CD14-positive monocyte (primary cell): ENCODE measurements around the gene HSD11B2. TPM values are rescaled to one million over a fixed set of nuclear protein-coding genes. Genes with fewer than 3 reads are reported as not detected.
A peak's percentile ranks its signal among the peaks of the same experiment; 100 is the strongest.

ENCODE experiments used
- DNase-seq, 3 donors: peaks; one replicate each; pipeline ENCODE4 v3.0.0-alpha.2; 2011 to 2022
- H2AFZ ChIP-seq: 2 replicates; pipeline ENCODE4 v1.6.0; 2012; ENCODE audit warnings: mild to moderate bottlenecking, low read depth, low read length, inconsistent platforms; ENCODE audit not compliant: insufficient read depth, poor library complexity, severe bottlenecking
- H3K27ac ChIP-seq, 2 donors: 1 replicate in 1 of 2; 2 replicates in 1 of 2; pipeline ENCODE4 v1.5.1; 2012 to 2013; ENCODE audit warnings: low read length in 2 of 2, control low read depth in 1 of 2, inconsistent platforms in 1 of 2, low read depth in 1 of 2, mild to moderate bottlenecking in 1 of 2
- H3K27me3 ChIP-seq, 2 donors: one replicate each; pipeline versions ENCODE4 v1.6.0 to v1.6.1; 2011 to 2013; ENCODE audit warnings: low read length in 2 of 2; ENCODE audit not compliant: control insufficient read depth in 2 of 2, insufficient read depth in 2 of 2
- H3K36me3 ChIP-seq, 2 donors: replicated peaks in 1 of 2; 1 replicate in 1 of 2; 2 replicates in 1 of 2; pipeline versions ENCODE4 v1.5.1 to v1.6.1; 2012 to 2013; ENCODE audit warnings: low read length in 2 of 2, control low read depth in 1 of 2, inconsistent platforms in 1 of 2, mild to moderate bottlenecking in 1 of 2; ENCODE audit not compliant: insufficient read depth in 2 of 2, control insufficient read depth in 1 of 2
- H3K4me1 ChIP-seq, 2 donors: 1 replicate in 1 of 2; 2 replicates in 1 of 2; pipeline versions ENCODE4 v1.5.1 to v1.6.1; 2012 to 2013; ENCODE audit warnings: low read length in 2 of 2, control low read depth in 1 of 2, inconsistent platforms in 1 of 2, mild to moderate bottlenecking in 1 of 2, moderate library complexity in 1 of 2; ENCODE audit not compliant: insufficient read depth in 2 of 2, control insufficient read depth in 1 of 2
- H3K4me2 ChIP-seq: replicated peaks from 2 replicates; pipeline ENCODE3; 2012; ENCODE audit warnings: low read length, moderate library complexity, mild to moderate bottlenecking; ENCODE audit not compliant: poor library complexity, severe bottlenecking; ENCODE audit errors: extremely low read depth
- H3K4me3 ChIP-seq, 3 experiments: fragments of 200-600 bp in 1 of 3; sonication (generic) in 1 of 3; replicated peaks in 1 of 3; 1 replicate in 2 of 3; 2 replicates in 1 of 3; pipeline ENCODE4 v1.5.1; 2011 to 2013; ENCODE audit warnings: low read length in 3 of 3, mild to moderate bottlenecking in 3 of 3, control low read depth in 2 of 3, low read depth in 2 of 3, inconsistent platforms in 1 of 3, moderate library complexity in 1 of 3
- H3K79me2 ChIP-seq: 2 replicates; pipeline ENCODE4 v1.6.0; 2012; ENCODE audit warnings: mild to moderate bottlenecking, control low read depth, inconsistent platforms, low read length, moderate library complexity; ENCODE audit not compliant: insufficient read depth
- H3K9ac ChIP-seq: 2 replicates; pipeline ENCODE4 v1.6.0; 2017; ENCODE audit warnings: low read length, mild to moderate bottlenecking; ENCODE audit not compliant: insufficient read depth, poor library complexity, severe bottlenecking
- H3K9me3 ChIP-seq, 2 donors: replicated peaks in 1 of 2; 1 replicate in 1 of 2; 2 replicates in 1 of 2; pipeline versions ENCODE4 v1.5.1 to v1.6.1; 2012 to 2013; ENCODE audit warnings: low read length in 2 of 2, control low read depth in 1 of 2; ENCODE audit not compliant: control insufficient read depth in 1 of 2, insufficient read depth in 1 of 2
- H4K20me1 ChIP-seq: 2 replicates; pipeline ENCODE4 v1.6.0; 2012; ENCODE audit warnings: mild to moderate bottlenecking, low read length, control low read depth, moderate library complexity; ENCODE audit not compliant: insufficient read depth
- H3K27ac Mint-ChIP-seq, 7 donors: one replicate each; pipeline ENCODE4 v1.8.0; 2020; ENCODE audit warnings: mild to moderate bottlenecking in 7 of 7, mixed read lengths in 7 of 7, moderate library complexity in 6 of 7, inconsistent platforms in 2 of 7
- H3K27me3 Mint-ChIP-seq, 3 donors: one replicate each; pipeline ENCODE4 v1.8.0; 2021 to 2022; ENCODE audit warnings: low read depth in 3 of 3, mild to moderate bottlenecking in 3 of 3, mixed read lengths in 3 of 3, moderate library complexity in 3 of 3, inconsistent platforms in 1 of 3
- H3K36me3 Mint-ChIP-seq, 2 donors: one replicate each; pipeline ENCODE4 v1.8.0; 2020; ENCODE audit warnings: mixed read lengths in 2 of 2, inconsistent platforms in 1 of 2, mild to moderate bottlenecking in 1 of 2
- H3K4me1 Mint-ChIP-seq: one replicate; pipeline ENCODE4 v1.8.0; 2020; ENCODE audit warnings: mild to moderate bottlenecking, mixed read lengths
- H3K4me3 Mint-ChIP-seq, 2 donors: one replicate each; pipeline ENCODE4 v1.8.0; 2020; ENCODE audit warnings: mild to moderate bottlenecking in 2 of 2, mixed read lengths in 2 of 2, moderate library complexity in 1 of 2
- H3K9me3 Mint-ChIP-seq, 7 donors: one replicate each; pipeline ENCODE4 v1.8.0; 2020 to 2022; ENCODE audit warnings: mixed read lengths in 7 of 7, mild to moderate bottlenecking in 6 of 7, moderate library complexity in 6 of 7, inconsistent platforms in 2 of 7
- CTCF ChIP-seq: fragments of 200-600 bp; IDR thresholded peaks from one replicate; pipeline ENCODE4 v1.8.0; 2022; ENCODE audit warnings: antibody characterized with exemption, mild to moderate bottlenecking
- WGBS: methylation state at CpG from one replicate; pipeline ENCODE4 v1.1.5; 2013; ENCODE audit warnings: missing lambda C conversion rate; ENCODE audit not compliant: insufficient coverage; 5-methylcytosine and 5-hydroxymethylcytosine counted together
- intact Hi-C, 2 donors: fragments of 100-400 bp; cut with micrococcal nuclease; formaldehyde crosslinking; loops; one replicate each; pipeline versions ENCODE4 v1.15.0 to v1.15.1; 2023
- polyA plus RNA-seq, 3 donors: library from polyadenylated mRNA; depleted of rRNA in 1 of 3; unstranded in 2 of 3; stranded (reverse) in 1 of 3; fragments of 300-500 nt in 2 of 3; fragments of >200 nt in 1 of 3; fragmentation: Illumina TruSeq in 2 of 3; gene quantifications; 1 replicate in 2 of 3; 2 replicates in 1 of 3; pipeline ENCODE4 v1.2.3, GENCODE V29; 2012 to 2021

Gene HSD11B2
- polyA plus RNA-seq, 3 donors = not detected

GRCh38 chr16:67459066-67459860, 28.3 kb downstream of the HSD11B2 start:
- Histone ChIP-seq H3K9me3 (no peaks in the 10 kb centered on the region), H2AFZ (no peak overlapping the region), H3K9ac (no peak overlapping the region), H3K36me3 (peaks cover 61 to 93% of the 10 kb centered on the region in 2 donors), H4K20me1 (peaks cover 100% of the 10 kb centered on the region), H3K27me3 (no peaks in the 10 kb centered on the region), H3K27ac (peak overlapping the region in 1 of 2 donors; percentile 61), H3K4me3 (no peak overlapping the region), H3K4me1 (peaks cover 10 to 22% of the 10 kb centered on the region in 2 donors), H3K4me2 (no peak overlapping the region), H3K79me2 (peaks cover 100% of the 10 kb centered on the region)
- no peak for DNase-seq
- Mint-ChIP-seq H3K4me1 (peaks cover 39% of the 10 kb centered on the region), H3K4me3 (no peak overlapping the region), H3K36me3 (peaks cover 40 to 84% of the 10 kb centered on the region in 2 donors), H3K9me3 (no peaks in the 10 kb centered on the region), H3K27me3 (no peaks in the 10 kb centered on the region), H3K27ac (peak overlapping the region in 1 of 7 donors; percentile 48)
- WGBS = 84% methylated on average over 5 of the region's 7 CpGs
- intact Hi-C loops = no loop called here
- no peak for TF ChIP-seq CTCF

- Histone ChIP-seq H3K9me3 (no peaks in the 10 kb centered on the region), H3K36me3 (peaks cover 64 to 95% of the 10 kb centered on the region in 2 donors), H2AFZ (no peak overlapping the region), H3K9ac (no peak overlapping the region), H4K20me1 (peaks cover 100% of the 10 kb centered on the region), H3K79me2 (peaks cover 100% of the 10 kb centered on the region), H3K27me3 (no peaks in the 10 kb centered on the region), H3K27ac (peak overlapping the region in 1 of 2 donors; percentile 61), H3K4me1 (peaks cover 10 to 22% of the 10 kb centered on the region in 2 donors), H3K4me2 (no peak overlapping the region), H3K4me3 (no peak overlapping the region)
- 94% methylated on average over 3 of the region's 3 CpGs for WGBS
- Mint-ChIP-seq H3K36me3 (peaks cover 40 to 82% of the 10 kb centered on the region in 2 donors), H3K27ac (peak overlapping the region in 3 of 7 donors; percentile 35 to 80 (median 50)), H3K4me1 (peaks cover 39% of the 10 kb centered on the region), H3K4me3 (no peak overlapping the region), H3K9me3 (no peaks in the 10 kb centered on the region), H3K27me3 (no peaks in the 10 kb centered on the region)
- intact Hi-C loops = no loop called here
- TF ChIP-seq CTCF = no peak
- no peak for DNase-seq
Observed at GRCh38 chr16:67459861-67460150, 28.9 kb downstream of the HSD11B2 start.
